ENCODE data around the gene TAAR8. TPM values are rescaled to one million over a fixed set of nuclear protein-coding genes. Genes with fewer than 3 reads are reported as not detected.

Gene TAAR8
- total RNA-seq, 1 donor from 2014 or later: not detected

GRCh38 chr6:132511210-132511830 is 41.2 kb upstream of the TAAR8 start:
- Histone ChIP-seq H3K27me3 (ENCODE audit: low read depth) (no peaks in the 10 kb centered on the region), H3K9me3 (replicated peaks) (no peaks in the 10 kb centered on the region), H3K27ac (replicated peaks) (peak overlapping the region; percentile 96), H3K36me3 (no peaks in the 10 kb centered on the region), H3K4me1 (peaks cover 65% of the 10 kb centered on the region), H3K4me3 (peak overlapping the region; percentile 90)
- TF ChIP-seq CTCF (IDR thresholded peaks at IDR 0.05; ENCODE audit: borderline replicate concordance): no peak
- DNase-seq: no peak
- intact Hi-C loops (cut with micrococcal nuclease): no loop called here

GRCh38 chr6:132511831-132512220 is 40.6 kb upstream of the TAAR8 start:
- no peaks in the 10 kb centered on the region for H3K9me3 ChIP-seq (replicated peaks)
- H3K4me1 ChIP-seq: peaks cover 61% of the 10 kb centered on the region
- peak overlapping the region; percentile 90 for H3K4me3 ChIP-seq
- H3K27ac ChIP-seq (replicated peaks): peak overlapping the region; percentile 96
- DNase-seq: no peak
- no peaks in the 10 kb centered on the region for H3K36me3 ChIP-seq
- no peak for TF ChIP-seq CTCF (IDR thresholded peaks at IDR 0.05; ENCODE audit: borderline replicate concordance)
- intact Hi-C loops (cut with micrococcal nuclease): no loop called here
- no peaks in the 10 kb centered on the region for H3K27me3 ChIP-seq (ENCODE audit: low read depth)

- H3K36me3 ChIP-seq: no peaks in the 10 kb centered on the region
- intact Hi-C loops (cut with micrococcal nuclease): no loop called here
- H3K9me3 ChIP-seq (replicated peaks): no peaks in the 10 kb centered on the region
- TF ChIP-seq CTCF (IDR thresholded peaks at IDR 0.05; ENCODE audit: borderline replicate concordance): no peak
- peak overlapping the region; percentile 90 for H3K4me3 ChIP-seq
- no peak for DNase-seq
- H3K27ac ChIP-seq (replicated peaks): peak overlapping the region; percentile 96
- no peaks in the 10 kb centered on the region for H3K27me3 ChIP-seq (ENCODE audit: low read depth)
- H3K4me1 ChIP-seq: peaks cover 57% of the 10 kb centered on the region
Measured at GRCh38 chr6:132512342-132512637, 40.2 kb upstream of the TAAR8 start.

- TF ChIP-seq CTCF (IDR thresholded peaks at IDR 0.05; ENCODE audit: borderline replicate concordance): no peak
- Histone ChIP-seq H3K27me3 (ENCODE audit: low read depth) (no peaks in the 10 kb centered on the region), H3K27ac (replicated peaks) (peak within 1 kb of the TSS; percentile 96), H3K4me1 (peaks cover 52% of the 10 kb centered on the region), H3K36me3 (no peaks in the 10 kb centered on the region), H3K9me3 (replicated peaks) (no peaks in the 10 kb centered on the region), H3K4me3 (peak within 1 kb of the TSS; percentile 90)
- DNase-seq: peak; percentile 92
- intact Hi-C loops (cut with micrococcal nuclease): no loop called here
Measured at GRCh38 chr6:132512638-132513632, 39.5 kb upstream of the TAAR8 start, which contains the start of gene STX7. STX7 (minus strand) TSS chr6:132513116; CDS start chr6:132503530, 9,586 bp downstream.

- H3K9me3 ChIP-seq (replicated peaks): no peaks in the 10 kb centered on the region
- no peak for TF ChIP-seq CTCF (IDR thresholded peaks at IDR 0.05; ENCODE audit: borderline replicate concordance)
- no peak for DNase-seq
- intact Hi-C loops (cut with micrococcal nuclease): no loop called here
- H3K27ac ChIP-seq (replicated peaks): no peak overlapping the region
- no peaks in the 10 kb centered on the region for H3K27me3 ChIP-seq (ENCODE audit: low read depth)
- H3K36me3 ChIP-seq: no peaks in the 10 kb centered on the region
- peak overlapping the region; percentile 90 for H3K4me3 ChIP-seq
- H3K4me1 ChIP-seq: peaks cover 43% of the 10 kb centered on the region
Measured at GRCh38 chr6:132513831-132514545, 38.5 kb upstream of the TAAR8 start.

Measured in left ventricle myocardium inferior (tissue), 1 donor.